GM12892 (cell line): ENCODE data around the gene LRRC18.

Source experiments
- DNase-seq: peaks from one replicate; pipeline ENCODE4 v3.0.0; 2011; ENCODE audit not compliant: insufficient read length
- FAIRE-seq: peaks from 2 replicates; lab custom pipeline; 2011; peaks lifted over from hg19 to GRCh38; lab: Jason Lieb, UNC
- POLR2A ChIP-seq: IDR thresholded peaks from 2 replicates; pipeline ENCODE4 v1.6.1; 2011; ENCODE audit warnings: low read depth, low read length, control low read depth
- POLR2AphosphoS5 ChIP-seq: IDR thresholded peaks from 2 replicates; pipeline ENCODE4 v1.6.1; 2011; ENCODE audit warnings: low read depth, low read length, control low read depth
- TAF1 ChIP-seq: IDR thresholded peaks from 2 replicates; pipeline ENCODE4 v1.6.1; 2011; ENCODE audit warnings: low read depth, mild to moderate bottlenecking, control low read depth, low read length, borderline replicate concordance

The LRRC18 gene

GRCh38 chr10:48903151-48903550 lies 36.5 kb downstream of the LRRC18 start:
- FAIRE-seq (no peak), DNase-seq (no peak)
- TF ChIP-seq POLR2A = no peak
- TF ChIP-seq POLR2AphosphoS5 = no peak
- TF ChIP-seq TAF1 = no peak

GRCh38 chr10:48902096-48902495 lies 37.5 kb downstream of the LRRC18 start:
- no peak for DNase-seq
- TF ChIP-seq TAF1 (no peak), POLR2AphosphoS5 (no peak), POLR2A (no peak)
- FAIRE-seq = no peak

- no peak for DNase-seq
- TF ChIP-seq POLR2A (no peak), POLR2AphosphoS5 (no peak)
- FAIRE-seq = no peak
These were observed 38.3 kb downstream of the LRRC18 start for GRCh38 chr10:48901319-48901718.

DNA sequence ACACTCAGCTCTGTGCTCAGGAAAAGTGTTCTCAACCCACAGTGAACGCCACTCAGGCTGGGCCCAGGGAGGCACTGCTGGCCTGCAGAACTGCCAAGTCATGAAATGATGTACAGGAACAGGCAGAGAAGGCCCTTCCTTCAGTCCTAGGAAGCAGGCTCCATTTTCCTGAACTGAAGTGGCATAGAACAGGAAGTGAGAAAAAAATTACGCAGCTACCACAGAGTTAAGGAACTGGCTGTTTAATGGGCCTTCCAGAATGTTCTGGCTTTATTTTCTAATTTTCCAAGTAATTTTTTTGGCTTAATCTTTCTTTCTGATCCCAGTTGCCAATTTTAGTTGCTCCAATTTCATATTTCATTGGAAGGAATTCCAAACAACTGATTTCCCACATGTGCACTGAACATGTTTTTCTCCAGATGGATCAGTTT lies 39.3 kb downstream of the LRRC18 start:
- FAIRE-seq = no peak
- no peak for TF ChIP-seq TAF1
- TF ChIP-seq POLR2A = no peak
- no peak for TF ChIP-seq POLR2AphosphoS5
- no peak for DNase-seq

- DNase-seq (no peak), FAIRE-seq (no peak)
- TF ChIP-seq POLR2AphosphoS5 (no peak), POLR2A (no peak), TAF1 (no peak)
These were observed 39.9 kb downstream of the LRRC18 start for GRCh38 chr10:48899781-48900180.

GRCh38 chr10:48898426-48898825 lies 41.2 kb downstream of the LRRC18 start:
- no peak for FAIRE-seq
- no peak for TF ChIP-seq TAF1
- no peak for TF ChIP-seq POLR2AphosphoS5
- no peak for TF ChIP-seq POLR2A
- DNase-seq = no peak

GRCh38 chr10:48897441-48897790 lies 42.2 kb downstream of the LRRC18 start:
- FAIRE-seq (no peak), DNase-seq (no peak)
- TF ChIP-seq POLR2A (no peak), POLR2AphosphoS5 (no peak), TAF1 (no peak)

DNA sequence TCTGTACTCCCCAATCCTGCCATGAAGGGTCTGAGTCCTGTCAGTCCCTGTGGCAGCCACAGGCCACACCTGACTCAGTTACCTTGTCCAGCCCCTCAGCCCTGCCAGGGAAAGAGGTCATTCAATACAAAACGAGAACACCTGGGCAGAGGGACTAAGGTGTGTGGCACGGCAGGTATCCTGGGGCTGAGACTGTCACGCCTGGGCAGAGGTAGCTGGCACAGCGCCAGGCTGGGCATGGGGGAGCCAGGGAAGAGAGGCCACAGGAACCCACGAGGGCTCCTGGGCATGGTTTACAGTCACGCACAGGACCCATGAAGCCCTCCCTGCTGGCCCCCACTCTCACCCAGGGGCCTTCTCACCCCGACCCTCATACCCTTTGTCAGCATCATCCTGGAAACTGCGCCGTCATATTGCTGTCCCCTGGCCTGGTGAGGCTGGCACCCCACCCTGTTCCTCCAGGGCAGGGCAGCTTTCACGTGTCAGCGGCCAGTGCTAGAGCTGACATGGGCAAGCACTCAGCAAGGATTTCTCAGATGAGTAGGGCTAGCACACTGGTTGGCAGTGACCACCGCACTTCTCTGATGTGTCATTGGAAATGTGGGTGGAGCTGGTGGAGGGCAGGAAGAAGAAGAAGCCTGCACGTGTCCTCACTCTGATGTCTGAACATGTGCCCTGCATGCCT lies 42.7 kb downstream of the LRRC18 start:
- DNase-seq (no peak), FAIRE-seq (no peak)
- TF ChIP-seq POLR2AphosphoS5 = no peak
- no peak for TF ChIP-seq POLR2A
- no peak for TF ChIP-seq TAF1

DNA sequence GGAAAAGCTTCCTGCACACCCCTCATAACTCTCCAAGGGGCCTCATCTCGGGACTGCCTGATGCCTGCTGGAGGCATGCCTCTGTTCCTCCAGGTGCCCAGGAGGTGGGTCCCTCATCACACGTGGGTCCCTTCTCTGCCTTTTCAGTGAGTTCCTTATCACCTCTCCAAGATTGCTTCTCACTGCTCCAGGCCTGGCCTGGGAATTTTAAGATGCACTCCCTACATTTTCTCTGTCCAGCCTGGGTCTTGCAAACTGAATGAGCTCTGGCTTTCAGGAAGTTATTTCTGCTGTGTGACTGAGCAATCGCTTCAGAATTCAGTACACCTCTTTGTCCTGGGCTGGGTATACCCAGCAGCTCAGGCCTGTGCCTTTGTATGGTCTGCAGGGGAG lies 43.8 kb downstream of the LRRC18 start:
- no peak for TF ChIP-seq TAF1
- TF ChIP-seq POLR2AphosphoS5 = no peak
- no peak for TF ChIP-seq POLR2A
- DNase-seq (no peak), FAIRE-seq (no peak)

GRCh38 chr10:48894911-48895802 lies 44.5 kb downstream of the LRRC18 start:
- TF ChIP-seq POLR2A = no peak
- TF ChIP-seq POLR2AphosphoS5 = no peak
- FAIRE-seq (no peak), DNase-seq (no peak)

- DNase-seq (no peak), FAIRE-seq (no peak)
- no peak for TF ChIP-seq POLR2AphosphoS5
- TF ChIP-seq TAF1 = no peak
- TF ChIP-seq POLR2A = no peak
These were observed 48.5 kb downstream of the LRRC18 start for GRCh38 chr10:48890888-48891850.

DNA sequence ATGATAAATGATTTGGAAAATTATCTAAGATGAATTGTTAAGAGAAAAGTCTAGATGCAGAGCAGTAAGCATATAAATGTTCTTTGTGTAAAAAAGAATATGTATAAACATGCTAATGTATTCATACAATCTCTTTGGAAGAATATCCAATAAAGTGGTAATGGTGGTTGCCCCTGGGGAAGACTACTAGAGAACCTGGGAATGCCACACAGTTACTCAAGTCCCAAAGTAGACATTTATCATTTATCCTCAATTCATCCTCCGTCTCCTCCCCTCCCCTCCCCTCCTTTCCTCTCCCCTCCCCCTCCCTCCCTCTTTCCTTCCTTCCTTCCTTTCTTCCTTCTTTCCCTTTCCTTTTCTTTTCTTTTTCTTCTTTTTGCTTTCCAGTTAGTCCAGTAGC lies 51.7 kb downstream of the LRRC18 start:
- no peak for TF ChIP-seq POLR2AphosphoS5
- no peak for TF ChIP-seq TAF1
- TF ChIP-seq POLR2A = no peak
- no peak for FAIRE-seq
- no peak for DNase-seq
